ENCODE measurements around the gene ZNF18.

Gene ZNF18

GRCh38 chr17:12028611-12029010, 31.3 kb upstream of the ZNF18 start:
- Histone ChIP-seq H3K27me3 (ENCODE audit: insufficient read depth, low read depth) (no peaks in the 10 kb centered on the region), H3K4me3 (IDR thresholded peaks at IDR 0.05; ENCODE audit: insufficient read depth, low read depth, low read length) (no peak overlapping the region), H3K4me1 (ENCODE audit: low read depth, poor library complexity, severe bottlenecking) (no peaks in the 10 kb centered on the region), H2AFZ (ENCODE audit: low read depth) (no peak overlapping the region), H3K4me2 (no peak overlapping the region), H4K20me1 (ENCODE audit: insufficient read depth) (no peaks in the 10 kb centered on the region), H3K9ac (no peak overlapping the region), H3K36me3 (ENCODE audit: insufficient read depth) (no peaks in the 10 kb centered on the region), H3K79me2 (ENCODE audit: insufficient read depth, low read depth) (no peaks in the 10 kb centered on the region), H3K27ac (no peak overlapping the region)
- TF ChIP-seq, protein P1, sequence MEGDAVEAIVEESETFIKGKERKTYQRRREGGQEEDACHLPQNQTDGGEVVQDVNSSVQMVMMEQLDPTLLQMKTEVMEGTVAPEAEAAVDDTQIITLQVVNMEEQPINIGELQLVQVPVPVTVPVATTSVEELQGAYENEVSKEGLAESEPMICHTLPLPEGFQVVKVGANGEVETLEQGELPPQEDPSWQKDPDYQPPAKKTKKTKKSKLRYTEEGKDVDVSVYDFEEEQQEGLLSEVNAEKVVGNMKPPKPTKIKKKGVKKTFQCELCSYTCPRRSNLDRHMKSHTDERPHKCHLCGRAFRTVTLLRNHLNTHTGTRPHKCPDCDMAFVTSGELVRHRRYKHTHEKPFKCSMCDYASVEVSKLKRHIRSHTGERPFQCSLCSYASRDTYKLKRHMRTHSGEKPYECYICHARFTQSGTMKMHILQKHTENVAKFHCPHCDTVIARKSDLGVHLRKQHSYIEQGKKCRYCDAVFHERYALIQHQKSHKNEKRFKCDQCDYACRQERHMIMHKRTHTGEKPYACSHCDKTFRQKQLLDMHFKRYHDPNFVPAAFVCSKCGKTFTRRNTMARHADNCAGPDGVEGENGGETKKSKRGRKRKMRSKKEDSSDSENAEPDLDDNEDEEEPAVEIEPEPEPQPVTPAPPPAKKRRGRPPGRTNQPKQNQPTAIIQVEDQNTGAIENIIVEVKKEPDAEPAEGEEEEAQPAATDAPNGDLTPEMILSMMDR (conservative IDR thresholded peaks at IDR 0.05; ENCODE audit: low read depth, low read length) = no peak

- H3K36me3 ChIP-seq (ENCODE audit: insufficient read depth) = no peaks in the 10 kb centered on the region
- H2AFZ ChIP-seq (ENCODE audit: low read depth) = no peak overlapping the region
- no peak overlapping the region for H3K9ac ChIP-seq
- H3K4me2 ChIP-seq = no peak overlapping the region
- no peaks in the 10 kb centered on the region for H4K20me1 ChIP-seq (ENCODE audit: insufficient read depth)
- no peaks in the 10 kb centered on the region for H3K79me2 ChIP-seq (ENCODE audit: insufficient read depth, low read depth)
- no peak overlapping the region for H3K27ac ChIP-seq
- H3K4me3 ChIP-seq (IDR thresholded peaks at IDR 0.05; ENCODE audit: insufficient read depth, low read depth, low read length) = no peak overlapping the region
- TF ChIP-seq, protein P1 (conservative IDR thresholded peaks at IDR 0.05; ENCODE audit: low read depth, low read length) = no peak
- H3K4me1 ChIP-seq (ENCODE audit: low read depth, poor library complexity, severe bottlenecking) = no peaks in the 10 kb centered on the region
- no peaks in the 10 kb centered on the region for H3K27me3 ChIP-seq (ENCODE audit: insufficient read depth, low read depth)
Measured at GRCh38 chr17:12027658-12028057, 30.4 kb upstream of the ZNF18 start.

DNA sequence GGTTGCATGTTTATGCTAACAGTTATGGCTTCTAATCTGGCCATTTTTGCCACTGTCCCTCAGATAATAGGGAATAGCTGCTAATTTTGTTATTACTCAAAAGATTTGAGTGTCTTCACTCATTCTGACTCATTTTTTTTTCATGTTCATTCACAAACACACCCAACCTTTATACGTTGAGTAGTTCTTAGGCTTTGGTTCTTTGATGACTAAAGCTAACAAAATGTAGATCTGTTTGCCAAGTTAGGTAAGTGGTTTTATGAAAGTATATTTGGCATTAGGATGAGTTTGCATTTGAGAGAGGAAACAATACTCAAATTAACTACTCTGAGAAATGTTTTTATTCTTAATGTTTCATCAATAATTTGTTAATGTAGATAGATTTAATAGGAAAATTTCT, 27.1 kb upstream of the ZNF18 start:
- H4K20me1 ChIP-seq (ENCODE audit: insufficient read depth) = no peaks in the 10 kb centered on the region
- no peak overlapping the region for H3K4me3 ChIP-seq (IDR thresholded peaks at IDR 0.05; ENCODE audit: insufficient read depth, low read depth, low read length)
- no peaks in the 10 kb centered on the region for H3K79me2 ChIP-seq (ENCODE audit: insufficient read depth, low read depth)
- no peak overlapping the region for H3K27ac ChIP-seq
- H3K9ac ChIP-seq = no peak overlapping the region
- no peak overlapping the region for H2AFZ ChIP-seq (ENCODE audit: low read depth)
- no peaks in the 10 kb centered on the region for H3K27me3 ChIP-seq (ENCODE audit: insufficient read depth, low read depth)
- TF ChIP-seq, protein P1 (conservative IDR thresholded peaks at IDR 0.05; ENCODE audit: low read depth, low read length) = no peak
- no peak overlapping the region for H3K4me2 ChIP-seq
- no peaks in the 10 kb centered on the region for H3K4me1 ChIP-seq (ENCODE audit: low read depth, poor library complexity, severe bottlenecking)
- H3K36me3 ChIP-seq (ENCODE audit: insufficient read depth) = no peaks in the 10 kb centered on the region

- Histone ChIP-seq H3K79me2 (ENCODE audit: insufficient read depth, low read depth) (no peaks in the 10 kb centered on the region), H3K27ac (no peak overlapping the region), H3K9ac (no peak overlapping the region), H3K36me3 (ENCODE audit: insufficient read depth) (no peaks in the 10 kb centered on the region), H3K27me3 (ENCODE audit: insufficient read depth, low read depth) (no peaks in the 10 kb centered on the region), H2AFZ (ENCODE audit: low read depth) (no peak overlapping the region), H3K4me2 (no peak overlapping the region), H3K4me3 (IDR thresholded peaks at IDR 0.05; ENCODE audit: insufficient read depth, low read depth, low read length) (no peak overlapping the region), H4K20me1 (ENCODE audit: insufficient read depth) (no peaks in the 10 kb centered on the region), H3K4me1 (ENCODE audit: low read depth, poor library complexity, severe bottlenecking) (no peaks in the 10 kb centered on the region)
- TF ChIP-seq, protein P1 (conservative IDR thresholded peaks at IDR 0.05; ENCODE audit: low read depth, low read length) = no peak
Measured at GRCh38 chr17:12022310-12022709, 25.0 kb upstream of the ZNF18 start.
